Cardiac atrium fibroblast (primary cell): ENCODE measurements around the gene CXorf65. TPM values are rescaled to one million over a fixed set of nuclear protein-coding genes. Genes with fewer than 3 reads are reported as not detected.

Source experiments
- total RNA-seq: library from RNA; depleted of rRNA; stranded (reverse); fragments of >200 nt; gene quantifications from 2 replicates; pipeline ENCODE4 v1.2.3, GENCODE V29; 2015

The CXorf65 gene
- total RNA-seq, result not detected in 2 replicates

DNA sequence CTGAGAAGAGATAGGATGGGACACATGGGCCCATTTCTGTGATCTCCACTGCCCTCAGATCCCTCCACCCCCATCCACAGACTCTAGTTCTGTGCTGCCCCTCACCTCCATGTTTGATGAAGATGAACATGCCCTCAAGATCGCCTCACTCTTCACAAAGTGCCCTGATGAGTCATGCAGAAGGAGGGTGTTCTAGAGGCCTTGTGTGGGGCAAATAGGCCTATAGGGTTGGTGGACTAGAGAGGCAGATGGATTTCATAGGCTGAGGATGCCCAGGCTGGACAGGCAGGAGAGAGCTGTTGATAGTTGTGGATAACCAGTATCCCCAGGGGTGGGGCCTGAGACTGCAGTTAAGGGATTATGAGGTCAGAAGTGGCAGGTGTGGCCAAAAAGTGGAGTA is at the start of gene CXorf65:
Gene CXorf65 (minus strand): TSS at position 314 of the 400 bp plus-strand sequence. CDS start 184 bp downstream, at position 130.

DNA sequence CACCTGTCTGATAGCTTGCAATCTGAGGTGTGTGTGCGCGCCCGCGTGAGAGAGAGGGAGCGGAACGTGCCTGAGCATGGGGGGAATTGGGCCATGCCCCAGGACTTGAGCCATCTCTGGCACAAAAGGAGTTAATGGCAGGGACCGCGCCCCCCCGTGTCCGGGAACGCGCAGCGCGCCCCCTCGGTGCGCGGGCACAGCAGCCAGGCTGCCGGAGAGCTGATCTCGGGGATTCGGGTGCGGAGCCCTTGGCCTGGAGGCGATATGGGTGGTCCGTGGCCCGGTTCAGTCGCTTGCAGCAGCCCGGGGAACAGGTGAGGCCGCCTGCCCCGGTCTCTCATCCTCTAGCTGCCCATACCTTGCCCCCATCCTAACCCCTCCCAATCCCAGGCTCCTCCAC is 38.1 kb upstream of the CXorf65 start, which contains the start of gene NLGN3:
Gene NLGN3 (plus strand): TSS at position 191 of the 400 bp plus-strand sequence. CDS start 2,909 bp downstream, outside the sequence.

DNA sequence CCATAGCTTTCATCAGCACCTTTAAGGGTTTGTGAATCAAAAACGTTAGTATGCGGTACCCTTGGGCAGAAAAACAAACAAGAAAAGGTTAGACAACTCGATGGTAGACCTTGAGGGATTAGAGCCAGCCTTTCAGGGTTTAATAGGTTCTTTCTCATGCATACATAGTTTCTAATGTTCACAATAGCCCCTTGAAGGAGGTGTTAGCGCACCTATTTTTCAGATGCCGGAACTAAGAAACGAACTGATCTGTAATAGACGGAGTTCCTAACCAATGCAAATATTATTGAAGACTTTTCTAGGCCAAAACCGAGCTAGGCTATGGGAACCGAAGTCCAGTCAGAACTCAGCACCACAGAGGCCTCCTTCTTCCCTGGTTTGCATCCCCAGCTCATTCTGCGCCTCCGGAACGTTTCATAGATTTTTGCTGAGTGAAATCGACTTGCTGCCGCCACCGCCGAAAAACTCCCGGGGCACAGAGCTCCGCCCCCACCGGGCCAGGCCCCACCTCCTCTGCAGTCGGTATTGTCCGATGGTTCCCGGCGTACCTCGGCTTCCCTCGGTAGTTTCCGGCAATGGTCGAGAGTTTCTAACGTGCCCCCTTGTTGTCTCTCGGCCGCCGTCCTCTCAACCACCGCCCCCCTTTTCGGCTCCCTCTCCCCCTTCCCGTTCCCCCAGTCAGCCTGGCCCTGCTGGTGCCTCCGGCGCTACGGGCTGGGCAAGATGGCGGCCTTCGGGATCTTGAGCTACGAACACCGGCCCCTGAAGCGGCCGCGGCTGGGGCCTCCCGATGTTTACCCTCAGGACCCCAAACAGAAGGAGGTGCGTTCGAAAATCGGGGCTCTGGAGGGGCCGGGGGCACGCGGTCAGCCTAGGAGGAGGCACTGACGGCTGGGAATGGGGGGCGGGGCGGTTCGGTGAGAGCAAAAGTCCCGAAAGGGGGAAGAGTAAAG is 11.8 kb upstream of the CXorf65 start, which contains the start of gene MED12:
Gene MED12 (plus strand): TSS at position 565 of the 953 bp plus-strand sequence. CDS start 159 bp downstream, at position 724.

DNA sequence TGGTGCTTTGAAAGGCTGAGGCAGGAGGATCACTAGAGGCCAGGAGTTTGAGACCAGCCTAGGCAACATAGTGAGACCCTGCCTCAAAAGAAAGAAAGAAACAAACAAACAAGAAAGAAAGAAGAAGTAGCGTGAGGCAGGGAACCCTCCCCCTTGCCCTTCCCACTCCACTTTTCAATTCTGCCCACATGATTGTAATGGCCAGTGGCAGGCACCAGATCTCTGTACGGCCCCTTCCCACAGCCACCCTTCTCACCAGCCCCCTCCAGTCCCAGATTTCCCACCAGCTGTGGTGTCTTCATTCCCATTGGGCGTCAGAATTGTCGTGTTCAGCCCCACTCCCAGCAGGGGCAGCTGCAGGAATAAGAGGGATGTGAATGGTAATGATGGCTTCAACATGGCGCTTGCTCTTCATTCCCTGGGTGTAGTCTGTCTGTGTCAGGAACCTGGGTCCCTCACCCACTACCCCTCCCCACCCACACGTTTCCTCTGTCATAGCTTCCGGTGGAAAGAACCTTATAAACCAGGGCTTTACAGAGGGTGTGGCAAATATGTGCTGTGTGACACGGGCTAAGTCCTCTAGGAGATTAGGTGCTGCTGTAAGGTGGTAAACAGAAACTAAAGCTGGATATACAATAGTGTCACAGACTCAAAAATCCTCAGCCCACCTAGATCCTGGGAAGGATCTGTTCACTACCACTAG is 4.8 kb upstream of the CXorf65 start, which contains the start of gene IL2RG:
Gene IL2RG (minus strand): TSS at position 437 of the 703 bp plus-strand sequence. CDS start 38 bp downstream, at position 399.

DNA sequence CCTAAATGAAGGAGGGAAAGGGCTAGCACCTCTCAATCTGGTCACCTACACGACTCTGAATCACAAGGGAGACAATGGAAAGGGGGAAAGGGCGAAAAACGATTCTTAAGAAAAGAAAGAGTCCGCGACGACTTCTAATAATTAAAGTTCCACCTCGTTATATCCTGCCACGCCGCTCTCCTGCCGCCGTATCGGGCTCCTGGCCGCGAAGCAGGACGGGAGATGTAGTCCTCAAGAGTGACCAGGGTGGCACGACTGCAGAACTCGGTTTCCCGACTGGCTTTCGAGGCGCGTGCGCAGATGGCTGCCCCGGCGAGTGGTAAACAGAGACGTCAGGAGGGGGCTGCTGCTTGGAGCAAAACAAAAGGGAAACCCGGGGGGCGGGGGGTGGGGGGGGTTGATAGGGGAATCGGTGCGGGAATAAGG is 11.0 kb downstream of the CXorf65 start, which contains the start of gene FOXO4:
Gene FOXO4 (plus strand): TSS at position 297 of the 426 bp plus-strand sequence. CDS start 678 bp downstream, outside the sequence.

DNA sequence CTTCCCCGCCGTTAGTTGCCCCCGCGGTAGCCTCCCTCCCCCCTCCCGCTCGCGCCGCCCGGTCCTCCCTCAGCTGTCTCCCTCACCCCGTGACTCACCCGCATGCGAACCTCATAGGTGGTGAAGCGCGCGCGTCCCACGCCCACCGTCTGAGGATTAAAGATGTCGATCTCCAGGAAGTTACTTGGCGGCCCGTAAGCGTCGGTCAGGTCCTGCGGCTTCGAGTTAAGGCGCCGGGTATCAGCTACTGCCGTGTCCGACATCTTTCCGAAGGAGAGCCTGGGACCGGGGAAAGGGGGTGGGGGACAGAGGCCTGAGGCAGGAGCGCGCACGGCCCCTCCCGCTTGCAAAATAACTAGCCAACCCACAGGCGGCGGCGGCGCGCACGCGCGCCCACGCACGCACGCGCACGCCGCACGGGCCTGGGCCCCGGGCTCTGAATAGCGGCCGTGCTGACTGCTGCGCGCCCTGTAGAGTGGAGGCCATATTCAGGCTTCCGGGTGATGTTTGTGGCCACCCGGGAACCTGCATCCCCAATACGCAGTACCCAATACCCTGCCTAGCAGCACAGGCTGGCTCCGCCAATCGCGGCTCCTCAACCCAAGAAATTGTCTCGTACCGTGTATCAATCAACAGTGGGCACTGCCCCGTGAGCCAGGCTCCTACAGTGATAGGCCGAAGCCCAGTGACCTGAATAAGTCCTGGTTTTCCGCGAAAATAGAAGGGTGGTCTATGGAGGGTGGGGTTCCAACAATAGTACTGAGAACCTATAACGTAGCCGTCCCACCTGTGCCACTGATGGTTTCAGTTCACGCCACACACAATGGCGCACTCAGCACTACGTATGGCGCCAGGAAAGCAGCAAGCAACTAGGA is 38.3 kb downstream of the CXorf65 start, which contains the start of gene SNX12:
Gene SNX12 (minus strand): TSS at position 291 of the 875 bp plus-strand sequence. CDS start 28 bp downstream, at position 263.

Other genes starting within 250 kb of the CXorf65 start
- not detected in 2 replicates for gene TEX11, start 198.0 kb downstream of the CXorf65 start, total RNA-seq
- not detected in 2 replicates for gene SLC7A3, start 175.6 kb downstream of the CXorf65 start, total RNA-seq
- 63.3 and 69.7 TPM in 2 replicates for gene SNX12, start 38.4 kb downstream of the CXorf65 start, total RNA-seq
- 2.7 and 4.7 TPM in 2 replicates for gene FOXO4, start 10.9 kb downstream of the CXorf65 start, total RNA-seq
- gene IL2RG, start 4.8 kb upstream of the CXorf65 start, total RNA-seq, result not detected in 2 replicates
- 13.0 and 22.8 TPM in 2 replicates for gene MED12, start 11.9 kb upstream of the CXorf65 start, total RNA-seq
- 0.16 TPM in 1 of 2 replicates, not detected in the other for gene NLGN3, start 38.1 kb upstream of the CXorf65 start, total RNA-seq
- not detected in 2 replicates for gene GJB1, start 116.5 kb upstream of the CXorf65 start, total RNA-seq
- gene ZMYM3, start 147.4 kb upstream of the CXorf65 start, total RNA-seq, result 12.8 and 16.8 TPM in 2 replicates
- 235 and 253 TPM in 2 replicates for gene NONO, start 176.9 kb upstream of the CXorf65 start, total RNA-seq
- gene ITGB1BP2, start 195.0 kb upstream of the CXorf65 start, total RNA-seq, result 1.3 TPM in 1 of 2 replicates, not detected in the other